B cell (primary cell): Measurements from ENCODE around the gene ANAPC7. TPM values are rescaled to one million over a fixed set of nuclear protein-coding genes. Genes with fewer than 3 reads are reported as not detected.

Experiments used
- ATAC-seq: fragments of 200-7000 bp; cut with Tn5 transposase; one replicate; pipeline ENCODE4 v1.10.0; 2021; ENCODE audit warnings: low read depth, mild to moderate bottlenecking, moderate number of reproducible peaks, moderate library complexity
- CTCF ChIA-PET: fragments of 350-600 bp; sonication (Branson Sonifier 250); formaldehyde crosslinking; loops from one replicate; lab custom pipeline; 2021; ENCODE audit warnings: antibody characterized with exemption, inconsistent platforms; lab: Charles Lee
- POLR2A ChIA-PET: fragments of 350-600 bp; sonication (Branson Sonifier 250); formaldehyde crosslinking; loops from one replicate; lab custom pipeline; 2021; ENCODE audit warnings: antibody characterized with exemption; lab: Charles Lee
- DNase-seq: peaks from one replicate; pipeline ENCODE4 v3.0.0; 2013
- H2AFZ ChIP-seq: 2 replicates; pipeline ENCODE4 v1.6.1; 2012; ENCODE audit warnings: mild to moderate bottlenecking, low read depth, low read length; ENCODE audit not compliant: insufficient read depth, poor library complexity, severe bottlenecking
- H3K27ac ChIP-seq, 2 donors: 1 replicate in 1 of 2; 2 replicates in 1 of 2; pipeline ENCODE4 v1.5.1; 2012 to 2013; ENCODE audit warnings: low read length in 2 of 2, mild to moderate bottlenecking in 2 of 2, moderate library complexity in 1 of 2
- H3K27me3 ChIP-seq, 4 experiments: fragments of 200-600 bp in 1 of 4; sonication (generic) in 1 of 4; replicated peaks in 1 of 4; 1 replicate in 2 of 4; 2 replicates in 2 of 4; pipeline versions ENCODE4 v1.6.1 to v1.7.0; 2013 to 2016; ENCODE audit warnings: low read length in 3 of 4, mild to moderate bottlenecking in 2 of 4, mixed read lengths in 1 of 4, moderate library complexity in 1 of 4; ENCODE audit not compliant: insufficient read depth in 4 of 4, control insufficient read depth in 3 of 4; ENCODE audit errors: control extremely low read depth in 1 of 4
- H3K36me3 ChIP-seq, 2 experiments: replicated peaks in 1 of 2; 1 replicate in 1 of 2; 2 replicates in 1 of 2; pipeline versions ENCODE4 v1.6.1 to v1.7.1; 2013; ENCODE audit warnings: low read length in 1 of 2; ENCODE audit not compliant: insufficient read depth in 2 of 2, control insufficient read depth in 1 of 2; ENCODE audit errors: control extremely low read depth in 1 of 2, extremely low read depth in 1 of 2
- H3K4me1 ChIP-seq, 2 donors: fragments of 200-600 bp in 1 of 2; sonication (generic) in 1 of 2; 1 replicate in 1 of 2; 2 replicates in 1 of 2; pipeline versions ENCODE4 v1.5.1 to v1.6.1; 2013 to 2017; ENCODE audit warnings: low read length in 2 of 2; ENCODE audit not compliant: control insufficient read depth in 2 of 2, insufficient read depth in 2 of 2
- H3K4me2 ChIP-seq: replicated peaks from 2 replicates; pipeline ENCODE3; 2012; ENCODE audit warnings: mild to moderate bottlenecking, low read depth, low read length; ENCODE audit not compliant: poor library complexity, severe bottlenecking
- H3K4me3 ChIP-seq, 5 experiments: fragments of 200-600 bp in 1 of 5; sonication (generic) in 1 of 5; 1 replicate in 3 of 5; 2 replicates in 2 of 5; pipeline versions ENCODE4 v1.5.1 to v1.7.0; 2011 to 2016; ENCODE audit warnings: low read length in 4 of 5, mild to moderate bottlenecking in 4 of 5, low read depth in 2 of 5, control low read depth in 1 of 5, moderate library complexity in 1 of 5; ENCODE audit not compliant: insufficient read depth in 1 of 5; ENCODE audit errors: control extremely low read depth in 1 of 5, extremely low read depth in 1 of 5
- H3K79me2 ChIP-seq: fragments of 200-600 bp; sonication (generic); one replicate; pipeline ENCODE4 v1.6.0; 2016; ENCODE audit warnings: low read length; ENCODE audit not compliant: control insufficient read depth, insufficient read depth
- H3K9ac ChIP-seq: fragments of 200-600 bp; sonication (generic); 2 replicates; pipeline ENCODE4 v1.6.1; 2017; ENCODE audit warnings: mild to moderate bottlenecking, low read length, moderate library complexity
- H3K9me3 ChIP-seq, 3 donors: one replicate each; pipeline versions ENCODE4 v1.6.1 to v1.7.1; 2013; ENCODE audit warnings: low read length in 2 of 3; ENCODE audit not compliant: control insufficient read depth in 2 of 3, insufficient read depth in 1 of 3; ENCODE audit errors: control extremely low read depth in 1 of 3
- H4K20me1 ChIP-seq: 2 replicates; pipeline ENCODE4 v1.6.0; 2012; ENCODE audit warnings: mild to moderate bottlenecking, low read length; ENCODE audit not compliant: insufficient read depth, control insufficient read depth, poor library complexity, severe bottlenecking
- H3K27ac Mint-ChIP-seq: one replicate; pipeline ENCODE4 v1.8.0; 2021; ENCODE audit warnings: mixed read lengths
- H3K27me3 Mint-ChIP-seq: one replicate; pipeline ENCODE4 v1.8.0; 2021; ENCODE audit warnings: mixed read lengths
- H3K4me1 Mint-ChIP-seq: one replicate; pipeline ENCODE4 v1.8.0; 2021; ENCODE audit warnings: mixed read lengths
- H3K4me3 Mint-ChIP-seq: one replicate; pipeline ENCODE4 v1.8.0; 2021; ENCODE audit warnings: mixed read lengths
- H3K9me3 Mint-ChIP-seq: one replicate; pipeline ENCODE4 v1.8.0; 2022; ENCODE audit warnings: mixed read lengths; ENCODE audit not compliant: insufficient read depth
- EZH2 ChIP-seq: IDR thresholded peaks from 2 replicates; pipeline ENCODE4 v1.6.1; 2012; ENCODE audit warnings: borderline replicate concordance, low read depth, mild to moderate bottlenecking, moderate library complexity, low read length; ENCODE audit not compliant: insufficient read depth, poor library complexity, severe bottlenecking
- WGBS: methylation state at CpG from one replicate; pipeline ENCODE4 v1.1.5; 2013; ENCODE audit warnings: missing lambda C conversion rate; ENCODE audit not compliant: insufficient coverage; 5-methylcytosine and 5-hydroxymethylcytosine counted together
- intact Hi-C: fragments of 100-400 bp; cut with micrococcal nuclease; formaldehyde crosslinking; loops from one replicate; pipeline ENCODE4 v1.10.0; 2022
- polyA plus RNA-seq: library from polyadenylated mRNA; depleted of rRNA; stranded (reverse); fragments of >200 nt; gene quantifications from 2 replicates; pipeline ENCODE4 v1.2.3, GENCODE V29; 2012
- total RNA-seq, 2 donors: library from RNA; stranded (reverse); fragments of 120-200 nt in 1 of 2; gene quantifications; 1 replicate in 1 of 2; 2 replicates in 1 of 2; pipeline versions ENCODE4 v1.2.3 to v1.2.4, GENCODE V29; 2013 to 2022
- TF ChIP-seq, protein P1 (sequence below): fragments of 200-600 bp; IDR thresholded peaks from one replicate; pipeline ENCODE4 v1.8.0; 2022; ENCODE audit warnings: antibody characterized with exemption, mild to moderate bottlenecking

Gene ANAPC7
- total and polyA plus RNA-seq, 2 donors (not counting 1 experiment from before 2014, with no cell fraction given) = 56.9 to 68.4 TPM

- Mint-ChIP-seq H3K9me3 (no peaks in the 10 kb centered on the region), H3K27me3 (peaks cover 4% of the 10 kb centered on the region), H3K27ac (no peak overlapping the region), H3K4me1 (peaks cover 2% of the 10 kb centered on the region), H3K4me3 (no peak overlapping the region)
- no peak for ATAC-seq
- no CpG with 5 or more reads among the region's 3 CpGs for WGBS
- no peak for DNase-seq
- no peak for TF ChIP-seq EZH2
- TF ChIP-seq, protein P1, sequence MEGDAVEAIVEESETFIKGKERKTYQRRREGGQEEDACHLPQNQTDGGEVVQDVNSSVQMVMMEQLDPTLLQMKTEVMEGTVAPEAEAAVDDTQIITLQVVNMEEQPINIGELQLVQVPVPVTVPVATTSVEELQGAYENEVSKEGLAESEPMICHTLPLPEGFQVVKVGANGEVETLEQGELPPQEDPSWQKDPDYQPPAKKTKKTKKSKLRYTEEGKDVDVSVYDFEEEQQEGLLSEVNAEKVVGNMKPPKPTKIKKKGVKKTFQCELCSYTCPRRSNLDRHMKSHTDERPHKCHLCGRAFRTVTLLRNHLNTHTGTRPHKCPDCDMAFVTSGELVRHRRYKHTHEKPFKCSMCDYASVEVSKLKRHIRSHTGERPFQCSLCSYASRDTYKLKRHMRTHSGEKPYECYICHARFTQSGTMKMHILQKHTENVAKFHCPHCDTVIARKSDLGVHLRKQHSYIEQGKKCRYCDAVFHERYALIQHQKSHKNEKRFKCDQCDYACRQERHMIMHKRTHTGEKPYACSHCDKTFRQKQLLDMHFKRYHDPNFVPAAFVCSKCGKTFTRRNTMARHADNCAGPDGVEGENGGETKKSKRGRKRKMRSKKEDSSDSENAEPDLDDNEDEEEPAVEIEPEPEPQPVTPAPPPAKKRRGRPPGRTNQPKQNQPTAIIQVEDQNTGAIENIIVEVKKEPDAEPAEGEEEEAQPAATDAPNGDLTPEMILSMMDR = no peak
- intact Hi-C loops = no loop called here
- Histone ChIP-seq H2AFZ (no peak overlapping the region), H3K9me3 (no peaks in the 10 kb centered on the region), H3K27me3 (no peaks in the 10 kb centered on the region), H3K4me1 (peaks cover 0 to 5% of the 10 kb centered on the region in 2 donors), H3K79me2 (no peaks in the 10 kb centered on the region), H3K9ac (no peak overlapping the region), H3K27ac (no peak overlapping the region), H4K20me1 (no peaks in the 10 kb centered on the region), H3K4me2 (no peak overlapping the region), H3K36me3 (no peaks in the 10 kb centered on the region), H3K4me3 (no peak overlapping the region)
- CTCF ChIA-PET = no interaction called here
- POLR2A ChIA-PET = no interaction called here
Observed at GRCh38 chr12:110426406-110426805, 22.9 kb upstream of the ANAPC7 start.

GRCh38 chr12:110424237-110424636 is 20.7 kb upstream of the ANAPC7 start:
- Mint-ChIP-seq H3K4me3 (no peak overlapping the region), H3K27ac (no peak overlapping the region)

More at GRCh38 chr12:110424237-110424636, 20.7 kb upstream of the ANAPC7 start:
- no peaks in the 10 kb centered on the region for H3K27me3 ChIP-seq
- H3K9ac ChIP-seq = no peak overlapping the region
- H3K27ac ChIP-seq = no peak overlapping the region
- no peak overlapping the region for H2AFZ ChIP-seq
- no peaks in the 10 kb centered on the region for H3K36me3 ChIP-seq
- H3K4me1 Mint-ChIP-seq = no peaks in the 10 kb centered on the region
- intact Hi-C loops = no loop called here
- H3K4me3 ChIP-seq = no peak overlapping the region
- POLR2A ChIA-PET = no interaction called here
- no peak for TF ChIP-seq EZH2
- TF ChIP-seq, protein P1 = no peak
- no peaks in the 10 kb centered on the region for H3K79me2 ChIP-seq
- no peaks in the 10 kb centered on the region for H4K20me1 ChIP-seq
- no peaks in the 10 kb centered on the region for H3K9me3 Mint-ChIP-seq
- DNase-seq (no peak), ATAC-seq (no peak)
- 70% methylated on average over 3 of the region's 3 CpGs for WGBS
- CTCF ChIA-PET = interaction anchor here (1.1 kb wide), 1 partner anchor 76 kb away, joined by 8 read pairs; no protein-coding TSS in a partner anchor
- no peak overlapping the region for H3K4me2 ChIP-seq
- H3K4me1 ChIP-seq = no peaks in the 10 kb centered on the region
- no peaks in the 10 kb centered on the region for H3K9me3 ChIP-seq
- peaks cover 7% of the 10 kb centered on the region for H3K27me3 Mint-ChIP-seq
